KMS-11 (cell line): ENCODE data around the gene DES.

ENCODE experiments used
- H2AFZ ChIP-seq: fragments of 200-600 bp; sonication (generic); 2 replicates; pipeline ENCODE4 v1.6.1; 2016; ENCODE audit warnings: antibody characterized with exemption, mixed run types, low read depth
- H3K27ac ChIP-seq: fragments of 200-600 bp; sonication (generic); 2 replicates; pipeline ENCODE4 v1.6.1; 2016; ENCODE audit warnings: mild to moderate bottlenecking, mixed run types
- H3K27me3 ChIP-seq: fragments of 200-600 bp; sonication (generic); 2 replicates; pipeline ENCODE4 v1.6.1; 2017; ENCODE audit warnings: mild to moderate bottlenecking, low read depth, mixed run types, moderate library complexity; ENCODE audit not compliant: insufficient read depth
- H3K36me3 ChIP-seq: fragments of 200-600 bp; sonication (generic); 2 replicates; pipeline ENCODE4 v1.6.1; 2017; ENCODE audit warnings: mild to moderate bottlenecking, mixed run types; ENCODE audit not compliant: insufficient read depth
- H3K4me1 ChIP-seq: fragments of 200-600 bp; sonication (generic); 2 replicates; pipeline ENCODE4 v1.6.1; 2016; ENCODE audit warnings: mild to moderate bottlenecking, low read depth, mixed run types; ENCODE audit not compliant: poor library complexity, severe bottlenecking
- H3K4me2 ChIP-seq: fragments of 200-600 bp; sonication (generic); 2 replicates; pipeline ENCODE4 v1.7.0; 2016; ENCODE audit warnings: mild to moderate bottlenecking, mixed run types
- H3K4me3 ChIP-seq: fragments of 200-600 bp; sonication (generic); IDR thresholded peaks from 2 replicates; pipeline ENCODE4 v1.6.1; 2017; ENCODE audit warnings: low read depth, low read length, mixed read lengths; ENCODE audit not compliant: insufficient read depth
- H3K79me2 ChIP-seq: fragments of 200-600 bp; sonication (generic); 2 replicates; pipeline ENCODE4 v1.6.1; 2016; ENCODE audit warnings: low read depth, mixed run types; ENCODE audit not compliant: insufficient read depth
- H3K9ac ChIP-seq: fragments of 200-600 bp; sonication (generic); 2 replicates; pipeline ENCODE4 v1.6.1; 2016; ENCODE audit warnings: mild to moderate bottlenecking, mixed run types
- H4K20me1 ChIP-seq: fragments of 200-600 bp; sonication (generic); 2 replicates; pipeline ENCODE4 v1.6.1; 2016; ENCODE audit warnings: mild to moderate bottlenecking, mixed run types; ENCODE audit not compliant: insufficient read depth
- CTCF ChIP-seq: fragments of 200-600 bp; sonication (generic); conservative IDR thresholded peaks from 2 replicates; pipeline ENCODE4 v1.6.1; 2017; ENCODE audit warnings: low read depth, mild to moderate bottlenecking, antibody characterized with exemption, low read length, moderate library complexity, mixed read lengths

The DES gene

GRCh38 chr2:219475278-219475677, 57.1 kb downstream of the DES start:
- no peak overlapping the region for H3K4me3 ChIP-seq
- no peak overlapping the region for H3K27ac ChIP-seq
- no peak overlapping the region for H3K4me2 ChIP-seq
- H3K79me2 ChIP-seq: no peaks in the 10 kb centered on the region
- no peaks in the 10 kb centered on the region for H3K4me1 ChIP-seq
- H3K36me3 ChIP-seq: no peaks in the 10 kb centered on the region
- no peak overlapping the region for H2AFZ ChIP-seq
- H4K20me1 ChIP-seq: no peaks in the 10 kb centered on the region
- no peak for TF ChIP-seq CTCF
- H3K9ac ChIP-seq: no peak overlapping the region
- H3K27me3 ChIP-seq: peaks cover 52% of the 10 kb centered on the region

- no peaks in the 10 kb centered on the region for H3K36me3 ChIP-seq
- no peak overlapping the region for H3K4me2 ChIP-seq
- no peaks in the 10 kb centered on the region for H4K20me1 ChIP-seq
- no peak overlapping the region; the same call in 1 of the 2 replicates for H2AFZ ChIP-seq
- peaks cover 55% of the 10 kb centered on the region for H3K27me3 ChIP-seq
- no peaks in the 10 kb centered on the region for H3K4me1 ChIP-seq
- TF ChIP-seq CTCF: peak; percentile 85
- H3K4me3 ChIP-seq: no peak overlapping the region
- no peaks in the 10 kb centered on the region for H3K79me2 ChIP-seq
- H3K27ac ChIP-seq: no peak overlapping the region
- no peak overlapping the region for H3K9ac ChIP-seq
Measured at GRCh38 chr2:219475697-219476651, 57.8 kb downstream of the DES start.
